ENCODE results near the gene SMOC2. TPM values are rescaled to one million over a fixed set of nuclear protein-coding genes. Genes with fewer than 3 reads are reported as not detected.

Gene SMOC2
- total and polyA plus RNA-seq, 2 donors from 2014 or later: 6.5 to 13.1 TPM

DNA sequence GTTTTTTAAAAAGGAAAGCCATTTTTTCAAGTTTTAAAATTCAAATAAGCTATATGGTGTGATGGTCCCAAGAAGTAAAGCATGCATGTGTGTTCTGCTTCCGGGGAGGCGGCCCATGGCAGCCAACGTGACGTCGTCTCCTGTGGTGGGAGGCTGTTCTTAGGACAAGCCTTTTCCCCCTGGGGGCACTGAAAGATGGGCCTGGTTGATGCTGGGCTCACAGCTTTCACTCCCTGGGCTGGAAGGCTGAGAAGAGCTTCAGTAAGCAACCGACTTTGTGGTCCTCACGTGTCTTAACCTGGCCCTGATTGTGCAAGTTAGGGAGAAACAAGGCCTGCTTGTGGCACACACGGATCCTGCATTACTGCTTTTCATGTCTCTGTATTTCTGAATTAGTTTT is 84.1 kb downstream of the SMOC2 start:
- Histone ChIP-seq H3K4me3 (ENCODE audit: low read length in 3 of 3) (no peak overlapping the region), H3K4me1 (ENCODE audit: control insufficient read depth in 2 of 3, insufficient read depth in 2 of 3, low read depth in 1 of 3, low read length in 3 of 3) (no peaks in the 10 kb centered on the region), H3K27ac (ENCODE audit: low read depth in 2 of 2, low read length in 2 of 2) (no peak overlapping the region), H3K9me3 (ENCODE audit: control insufficient read depth in 2 of 3, insufficient read depth in 1 of 3, low read length in 3 of 3) (no peaks in the 10 kb centered on the region), H3K36me3 (ENCODE audit: control insufficient read depth in 2 of 3, insufficient read depth in 3 of 3, low read length in 3 of 3) (no peaks in the 10 kb centered on the region), H3K27me3 (ENCODE audit: control insufficient read depth, insufficient read depth, low read length) (no peaks in the 10 kb centered on the region), H3K9ac (ENCODE audit: low read length in 3 of 3) (no peak overlapping the region)
- TF ChIP-seq, protein P1, sequence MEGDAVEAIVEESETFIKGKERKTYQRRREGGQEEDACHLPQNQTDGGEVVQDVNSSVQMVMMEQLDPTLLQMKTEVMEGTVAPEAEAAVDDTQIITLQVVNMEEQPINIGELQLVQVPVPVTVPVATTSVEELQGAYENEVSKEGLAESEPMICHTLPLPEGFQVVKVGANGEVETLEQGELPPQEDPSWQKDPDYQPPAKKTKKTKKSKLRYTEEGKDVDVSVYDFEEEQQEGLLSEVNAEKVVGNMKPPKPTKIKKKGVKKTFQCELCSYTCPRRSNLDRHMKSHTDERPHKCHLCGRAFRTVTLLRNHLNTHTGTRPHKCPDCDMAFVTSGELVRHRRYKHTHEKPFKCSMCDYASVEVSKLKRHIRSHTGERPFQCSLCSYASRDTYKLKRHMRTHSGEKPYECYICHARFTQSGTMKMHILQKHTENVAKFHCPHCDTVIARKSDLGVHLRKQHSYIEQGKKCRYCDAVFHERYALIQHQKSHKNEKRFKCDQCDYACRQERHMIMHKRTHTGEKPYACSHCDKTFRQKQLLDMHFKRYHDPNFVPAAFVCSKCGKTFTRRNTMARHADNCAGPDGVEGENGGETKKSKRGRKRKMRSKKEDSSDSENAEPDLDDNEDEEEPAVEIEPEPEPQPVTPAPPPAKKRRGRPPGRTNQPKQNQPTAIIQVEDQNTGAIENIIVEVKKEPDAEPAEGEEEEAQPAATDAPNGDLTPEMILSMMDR (IDR thresholded peaks at IDR 0.05; ENCODE audit: borderline replicate concordance, extremely low read depth, insufficient read depth): no peak
- intact Hi-C loops (cut with DNase I): no loop called here
- DNase-seq: no peak
- no peak for FAIRE-seq

DNA sequence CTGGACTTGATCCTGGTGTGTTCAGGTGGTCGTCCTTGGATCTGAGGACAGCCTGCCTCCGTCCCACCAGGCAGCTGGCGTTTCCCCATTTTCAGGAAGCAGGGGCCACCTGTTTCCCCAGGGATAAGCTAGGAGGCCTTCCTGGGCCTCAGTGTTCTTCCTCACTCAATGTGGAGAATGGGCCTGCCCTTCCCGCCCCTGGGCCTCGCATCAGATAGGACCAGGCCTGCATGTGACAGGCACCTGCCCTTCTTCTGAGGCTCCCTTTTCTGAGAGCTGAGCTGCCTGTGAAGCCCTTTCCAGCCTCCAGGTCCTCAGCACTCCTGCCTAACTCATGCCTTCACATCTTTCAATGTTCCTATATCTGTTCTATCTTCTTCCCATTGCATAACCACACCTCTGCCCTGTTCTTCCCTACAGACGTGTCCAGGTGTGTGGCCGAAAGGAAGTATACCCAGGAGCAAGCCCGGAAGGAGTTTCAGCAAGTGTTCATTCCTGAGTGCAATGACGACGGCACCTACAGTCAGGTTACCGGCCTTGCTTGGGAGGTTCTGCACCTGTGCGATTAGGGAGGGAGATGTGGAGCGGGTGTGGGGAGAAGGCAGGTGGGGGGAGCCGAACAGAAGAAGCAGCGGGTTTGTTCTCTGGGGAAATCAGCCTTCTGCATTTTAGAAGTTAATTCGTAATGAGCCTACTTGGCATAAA is 85.1 kb downstream of the SMOC2 start:
- FAIRE-seq (no peak), DNase-seq (no peak)
- intact Hi-C loops (cut with DNase I): no loop called here
- no peak overlapping the region for H3K27ac ChIP-seq (ENCODE audit: low read depth in 2 of 2, low read length in 2 of 2)
- H3K36me3 ChIP-seq (ENCODE audit: control insufficient read depth in 2 of 3, insufficient read depth in 3 of 3, low read length in 3 of 3): no peaks in the 10 kb centered on the region
- no peaks in the 10 kb centered on the region for H3K9me3 ChIP-seq (ENCODE audit: control insufficient read depth in 2 of 3, insufficient read depth in 1 of 3, low read length in 3 of 3)
- no peak overlapping the region for H3K9ac ChIP-seq (ENCODE audit: low read length in 3 of 3)
- no peaks in the 10 kb centered on the region for H3K4me1 ChIP-seq (ENCODE audit: control insufficient read depth in 2 of 3, insufficient read depth in 2 of 3, low read depth in 1 of 3, low read length in 3 of 3)
- no peaks in the 10 kb centered on the region for H3K27me3 ChIP-seq (ENCODE audit: control insufficient read depth, insufficient read depth, low read length)
- H3K4me3 ChIP-seq (ENCODE audit: low read length in 3 of 3): no peak overlapping the region
- TF ChIP-seq, protein P1 (IDR thresholded peaks at IDR 0.05; ENCODE audit: borderline replicate concordance, extremely low read depth, insufficient read depth): no peak

DNA sequence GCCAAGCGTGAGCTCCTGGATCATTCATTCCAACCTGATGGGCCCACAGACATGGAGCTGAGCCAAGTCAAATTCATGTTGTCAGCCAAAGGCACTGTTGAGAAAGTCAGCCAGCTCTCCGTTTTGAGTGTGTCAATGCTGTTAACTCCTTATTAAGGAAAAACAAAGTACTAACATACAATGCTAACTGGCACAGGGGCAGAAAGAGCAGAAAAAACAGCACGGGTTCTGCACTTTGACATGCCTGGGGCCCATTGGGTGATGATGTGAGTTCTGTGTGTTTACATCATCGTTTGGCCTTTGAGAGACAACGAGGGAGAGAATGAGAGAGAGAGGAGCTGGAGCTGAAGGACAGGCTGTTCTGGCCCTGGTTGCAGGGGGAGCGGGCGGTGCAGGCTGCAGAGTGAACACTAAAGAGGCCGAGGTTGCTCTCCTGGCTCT is 85.9 kb downstream of the SMOC2 start:
- intact Hi-C loops (cut with DNase I): no loop called here
- Histone ChIP-seq H3K9me3 (ENCODE audit: control insufficient read depth in 2 of 3, insufficient read depth in 1 of 3, low read length in 3 of 3) (no peaks in the 10 kb centered on the region), H3K36me3 (ENCODE audit: control insufficient read depth in 2 of 3, insufficient read depth in 3 of 3, low read length in 3 of 3) (no peaks in the 10 kb centered on the region), H3K9ac (ENCODE audit: low read length in 3 of 3) (no peak overlapping the region), H3K27ac (ENCODE audit: low read depth in 2 of 2, low read length in 2 of 2) (no peak overlapping the region), H3K4me1 (ENCODE audit: control insufficient read depth in 2 of 3, insufficient read depth in 2 of 3, low read depth in 1 of 3, low read length in 3 of 3) (no peaks in the 10 kb centered on the region), H3K27me3 (ENCODE audit: control insufficient read depth, insufficient read depth, low read length) (no peaks in the 10 kb centered on the region), H3K4me3 (ENCODE audit: low read length in 3 of 3) (no peak overlapping the region)
- TF ChIP-seq, protein P1 (IDR thresholded peaks at IDR 0.05; ENCODE audit: borderline replicate concordance, extremely low read depth, insufficient read depth): no peak
- DNase-seq: no peak
- no peak for FAIRE-seq
